NB4 (cell line): ENCODE results near the gene CHST9.

Source experiments
- MYC ChIP-seq: IDR thresholded peaks from 2 replicates; pipeline ENCODE4 v1.6.1; 2011; ENCODE audit warnings: low read depth, low read length
- POLR2A ChIP-seq: IDR thresholded peaks from 2 replicates; pipeline ENCODE4 v1.6.1; 2011; ENCODE audit warnings: mild to moderate bottlenecking; ENCODE audit not compliant: insufficient read length; ENCODE audit errors: extremely low read depth
- TF ChIP-seq, protein P1 (sequence below): IDR thresholded peaks from one replicate; pipeline ENCODE4 v1.5.1; 2012; ENCODE audit warnings: low read depth, low read length
- TF ChIP-seq, protein P2 (sequence below): IDR thresholded peaks from 2 replicates; pipeline ENCODE4 v1.6.1; 2011; ENCODE audit warnings: low read depth, low read length

DNA sequence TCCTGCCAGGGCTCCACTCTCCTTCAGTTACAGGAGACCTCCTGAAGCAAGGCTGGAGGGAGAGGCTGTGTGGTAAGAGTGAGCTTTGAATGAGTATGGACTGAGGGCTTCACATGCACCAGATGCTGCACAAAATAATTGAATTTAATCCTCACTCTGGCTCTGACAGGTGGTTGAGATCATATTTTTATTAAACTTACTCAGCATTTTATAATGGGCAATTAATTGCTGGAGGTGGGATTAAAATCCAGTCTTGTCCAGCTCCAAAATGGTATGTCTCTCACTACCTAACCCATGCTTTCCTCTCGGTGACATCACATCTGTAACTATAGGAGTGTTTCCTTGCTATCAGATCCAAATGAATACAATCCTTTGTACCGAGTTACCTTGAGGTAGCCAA, 253.4 kb downstream of the CHST9 start:
- TF ChIP-seq, protein P1, sequence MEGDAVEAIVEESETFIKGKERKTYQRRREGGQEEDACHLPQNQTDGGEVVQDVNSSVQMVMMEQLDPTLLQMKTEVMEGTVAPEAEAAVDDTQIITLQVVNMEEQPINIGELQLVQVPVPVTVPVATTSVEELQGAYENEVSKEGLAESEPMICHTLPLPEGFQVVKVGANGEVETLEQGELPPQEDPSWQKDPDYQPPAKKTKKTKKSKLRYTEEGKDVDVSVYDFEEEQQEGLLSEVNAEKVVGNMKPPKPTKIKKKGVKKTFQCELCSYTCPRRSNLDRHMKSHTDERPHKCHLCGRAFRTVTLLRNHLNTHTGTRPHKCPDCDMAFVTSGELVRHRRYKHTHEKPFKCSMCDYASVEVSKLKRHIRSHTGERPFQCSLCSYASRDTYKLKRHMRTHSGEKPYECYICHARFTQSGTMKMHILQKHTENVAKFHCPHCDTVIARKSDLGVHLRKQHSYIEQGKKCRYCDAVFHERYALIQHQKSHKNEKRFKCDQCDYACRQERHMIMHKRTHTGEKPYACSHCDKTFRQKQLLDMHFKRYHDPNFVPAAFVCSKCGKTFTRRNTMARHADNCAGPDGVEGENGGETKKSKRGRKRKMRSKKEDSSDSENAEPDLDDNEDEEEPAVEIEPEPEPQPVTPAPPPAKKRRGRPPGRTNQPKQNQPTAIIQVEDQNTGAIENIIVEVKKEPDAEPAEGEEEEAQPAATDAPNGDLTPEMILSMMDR, result no peak
- TF ChIP-seq, protein P2, sequence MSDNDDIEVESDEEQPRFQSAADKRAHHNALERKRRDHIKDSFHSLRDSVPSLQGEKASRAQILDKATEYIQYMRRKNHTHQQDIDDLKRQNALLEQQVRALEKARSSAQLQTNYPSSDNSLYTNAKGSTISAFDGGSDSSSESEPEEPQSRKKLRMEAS, result no peak
- TF ChIP-seq MYC, result no peak
- no peak for TF ChIP-seq POLR2A
